ENCODE results near the gene TRAIP.

DNA sequence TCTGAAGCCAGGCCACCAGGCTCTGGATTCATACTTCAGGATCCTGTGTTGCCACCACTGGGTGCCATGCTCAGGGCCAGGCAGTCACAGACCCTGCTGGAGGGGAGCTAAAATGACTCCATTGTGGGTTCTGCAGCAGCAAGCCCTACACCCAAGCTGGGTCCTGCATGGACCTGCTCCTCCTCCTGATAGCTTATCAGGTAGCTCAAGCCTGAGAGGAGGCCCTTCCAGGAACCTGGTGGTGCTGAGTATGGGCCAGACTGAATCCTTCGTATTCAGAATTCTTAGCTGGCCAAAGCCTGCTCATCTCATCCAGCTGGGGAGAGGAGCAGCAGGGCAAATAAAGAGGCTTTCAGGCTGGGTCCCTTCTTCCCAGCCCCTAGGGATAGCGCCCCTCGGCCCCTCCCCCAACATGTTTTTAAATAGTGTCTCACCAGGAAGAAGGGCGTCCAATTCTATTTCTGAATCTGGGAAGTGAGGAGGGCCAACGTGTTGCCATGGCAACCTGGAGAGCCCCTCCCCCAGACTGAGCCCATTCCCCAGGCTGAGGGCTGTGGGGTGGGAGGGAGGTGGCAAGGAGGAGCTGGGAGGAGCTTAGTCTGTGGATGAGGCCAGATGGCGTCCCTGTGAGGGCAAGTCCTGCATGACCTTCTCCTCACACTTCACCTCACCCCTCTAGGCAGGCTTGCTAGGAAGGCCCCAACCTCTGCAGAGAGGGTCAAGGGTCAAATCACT, 24.4 kb upstream of the TRAIP start:
- TF ChIP-seq, protein P1, sequence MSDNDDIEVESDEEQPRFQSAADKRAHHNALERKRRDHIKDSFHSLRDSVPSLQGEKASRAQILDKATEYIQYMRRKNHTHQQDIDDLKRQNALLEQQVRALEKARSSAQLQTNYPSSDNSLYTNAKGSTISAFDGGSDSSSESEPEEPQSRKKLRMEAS (IDR thresholded peaks at IDR 0.05): no peak
- TF ChIP-seq REST (IDR thresholded peaks at IDR 0.05) (no peak), CEBPB (IDR thresholded peaks at IDR 0.05) (no peak), CTCF (IDR thresholded peaks at IDR 0.05) (no peak), TP53 (CRISPR knock-in tag; IDR thresholded peaks at IDR 0.05) (no peak), SREBF2 (IDR thresholded peaks at IDR 0.05) (no peak)
